Measurements from ENCODE around the gene ABCF3.
A peak's percentile ranks its signal among the peaks of the same experiment; 100 is the strongest.

Gene ABCF3

GRCh38 chr3:184234671-184235380 is 48.8 kb downstream of the ABCF3 start:
- no peak for DNase-seq

GRCh38 chr3:184235381-184236032 is 49.5 kb downstream of the ABCF3 start:
- peak; percentile 51 for DNase-seq

- no peak for DNase-seq
Measured at GRCh38 chr3:184236033-184236410, 50.0 kb downstream of the ABCF3 start.

- no peak for DNase-seq
Measured at GRCh38 chr3:184236636-184237035, 50.6 kb downstream of the ABCF3 start.

- no peak for DNase-seq
Measured at GRCh38 chr3:184237211-184237610, 51.2 kb downstream of the ABCF3 start.

- peak; percentile 15 for DNase-seq
Measured at GRCh38 chr3:184237807-184238206, 51.8 kb downstream of the ABCF3 start.

- no peak for DNase-seq
Measured at GRCh38 chr3:184238246-184238818, 52.3 kb downstream of the ABCF3 start.

GRCh38 chr3:184239221-184239620 is 53.2 kb downstream of the ABCF3 start:
- DNase-seq = no peak

GRCh38 chr3:184239708-184240107 is 53.7 kb downstream of the ABCF3 start:
- DNase-seq = no peak

- peak; percentile 14 for DNase-seq
Measured at GRCh38 chr3:184240384-184241140, 54.6 kb downstream of the ABCF3 start.

- no peak for DNase-seq
Measured at GRCh38 chr3:184241141-184241446, 55.1 kb downstream of the ABCF3 start.

GRCh38 chr3:184241447-184242296 is 55.7 kb downstream of the ABCF3 start:
- peak; percentile 94 for DNase-seq

GRCh38 chr3:184242297-184242685 is 56.3 kb downstream of the ABCF3 start:
- DNase-seq = no peak

Measured in DMS53 (cell line).